Measurements from ENCODE around the gene POMZP3.
"Not testable (repeated sequence)": the region's sequence is repeated elsewhere in the genome, so short reads cannot be mapped to it uniquely, and the experiment has no call there.

The POMZP3 gene

GRCh38 chr7:76626989-76627642 lies at the start of gene POMZP3:
Gene POMZP3, minus strand, starts transcription at chr7:76627279. Its CDS starts 1,215 bp downstream, at chr7:76626064.
- DNase-seq: not testable (repeated sequence)

DNA sequence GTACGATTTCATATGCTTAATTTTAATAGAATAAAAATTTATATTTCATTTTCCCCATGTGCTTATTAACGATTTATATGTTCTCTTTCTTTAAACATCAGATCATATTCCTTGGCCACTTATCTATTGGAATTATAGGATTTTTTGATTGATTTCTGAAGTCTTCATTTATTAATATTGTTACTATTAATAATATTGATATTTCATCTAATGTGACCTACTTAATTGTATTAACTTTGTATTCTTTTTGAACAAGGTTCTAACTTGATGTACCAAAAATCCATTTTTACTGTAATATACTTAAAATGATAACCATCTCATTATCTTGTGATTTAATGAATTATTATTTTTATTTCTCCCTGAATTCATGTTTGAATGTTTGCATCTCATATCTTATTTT lies 48.7 kb upstream of the POMZP3 start:
- DNase-seq: not testable (repeated sequence)

GRCh38 chr7:76673346-76673745 lies 46.3 kb upstream of the POMZP3 start:
- DNase-seq: peak; percentile 54

DNA sequence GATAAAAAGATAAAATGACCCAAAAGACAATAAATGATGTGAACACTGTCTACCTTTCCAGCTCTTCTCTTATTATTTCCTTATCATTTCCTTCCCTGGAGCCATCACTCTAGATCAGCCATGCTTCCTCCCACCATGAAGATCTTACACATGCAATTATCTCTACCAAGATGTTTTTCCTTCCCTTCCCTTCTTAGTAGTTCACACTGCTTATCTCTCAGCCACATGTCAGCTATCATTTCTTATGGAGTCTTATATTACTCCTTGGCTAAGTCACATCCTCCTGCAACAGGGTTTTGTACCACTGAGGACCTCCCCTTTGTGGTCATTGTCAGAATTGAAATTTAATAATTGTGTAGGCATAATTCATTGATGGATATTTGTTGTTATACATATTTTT lies 32.1 kb upstream of the POMZP3 start:
- not testable (repeated sequence) for DNase-seq

GRCh38 chr7:76656425-76656824 lies 29.3 kb upstream of the POMZP3 start:
- DNase-seq: not testable (repeated sequence)

- DNase-seq: not testable (repeated sequence)
Observed at GRCh38 chr7:76642620-76643019, 15.5 kb upstream of the POMZP3 start.

- DNase-seq: not testable (repeated sequence)
Observed at GRCh38 chr7:76637061-76637691, 10.1 kb upstream of the POMZP3 start.

DNA sequence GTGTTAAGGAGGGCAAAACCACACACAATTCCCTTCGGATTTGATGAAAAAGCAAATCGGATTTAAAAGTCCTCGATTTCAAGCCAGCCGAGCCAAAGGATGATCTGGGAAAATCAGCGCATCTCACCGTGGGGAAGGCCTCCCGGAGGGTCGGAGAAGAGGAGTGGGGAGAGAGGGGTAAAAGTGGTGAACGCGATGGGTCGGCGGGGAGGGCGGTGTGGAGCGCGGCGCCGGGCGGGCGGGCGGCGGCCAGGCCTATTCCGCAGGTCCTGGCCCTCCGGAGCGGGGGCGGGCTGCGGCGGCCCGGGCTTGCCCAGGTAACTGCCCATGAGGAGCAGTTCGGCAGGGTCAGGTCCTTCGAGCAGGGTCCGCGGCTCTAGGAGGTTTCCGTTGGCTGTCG lies 498 bp downstream of the POMZP3 start:
- DNase-seq: not testable (repeated sequence)

GRCh38 chr7:76619439-76620190 lies 7.5 kb downstream of the POMZP3 start:
- DNase-seq: not testable (repeated sequence)

DNA sequence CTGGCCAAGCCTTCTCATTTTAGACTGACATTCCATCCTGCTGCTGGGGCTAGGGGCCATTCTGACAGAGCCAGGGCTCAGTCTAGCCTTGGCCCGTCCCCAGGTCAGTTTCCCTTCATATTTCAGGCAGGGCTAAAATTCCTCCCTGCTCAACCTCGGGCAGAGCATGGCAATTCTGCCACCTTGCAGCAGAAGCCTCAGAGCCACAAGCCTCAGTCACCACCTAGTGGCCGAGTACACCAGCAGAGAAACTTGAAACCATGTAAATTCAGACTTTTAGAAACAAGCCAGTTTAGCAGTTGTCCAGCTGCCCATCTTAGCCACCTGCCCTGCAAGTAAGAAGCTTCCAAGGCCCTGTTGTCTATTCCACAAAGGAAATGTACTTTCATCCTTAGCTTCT lies 13.3 kb downstream of the POMZP3 start:
- DNase-seq: not testable (repeated sequence)

GRCh38 chr7:76612232-76612631 lies 14.8 kb downstream of the POMZP3 start:
- not testable (repeated sequence) for DNase-seq

GRCh38 chr7:76609864-76610263 lies 17.2 kb downstream of the POMZP3 start:
- not testable (repeated sequence) for DNase-seq

- DNase-seq: not testable (repeated sequence)
Observed at GRCh38 chr7:76608469-76608868, 18.6 kb downstream of the POMZP3 start.

GRCh38 chr7:76606027-76606426 lies 21.1 kb downstream of the POMZP3 start:
- not testable (repeated sequence) for DNase-seq

- DNase-seq: not testable (repeated sequence)
Observed at GRCh38 chr7:76600650-76601049, 26.4 kb downstream of the POMZP3 start.

DNA sequence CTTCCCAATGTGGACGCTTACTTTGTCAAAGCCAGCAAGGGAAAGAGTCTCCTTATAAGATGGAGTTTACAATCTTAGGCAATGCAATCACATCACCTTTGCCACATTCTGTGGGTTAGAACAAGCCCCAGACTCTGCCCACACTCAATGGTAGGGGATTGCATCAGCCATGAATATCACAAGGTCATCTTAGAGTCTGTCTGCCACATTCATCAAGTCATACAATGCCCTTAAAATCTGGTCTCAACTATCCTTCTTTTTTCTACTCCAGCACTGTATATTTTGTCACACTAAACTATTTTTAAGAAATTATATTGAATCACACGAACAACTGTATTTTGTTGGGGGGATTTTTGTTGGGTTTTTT lies 27.0 kb downstream of the POMZP3 start:
- not testable (repeated sequence) for DNase-seq

DNA sequence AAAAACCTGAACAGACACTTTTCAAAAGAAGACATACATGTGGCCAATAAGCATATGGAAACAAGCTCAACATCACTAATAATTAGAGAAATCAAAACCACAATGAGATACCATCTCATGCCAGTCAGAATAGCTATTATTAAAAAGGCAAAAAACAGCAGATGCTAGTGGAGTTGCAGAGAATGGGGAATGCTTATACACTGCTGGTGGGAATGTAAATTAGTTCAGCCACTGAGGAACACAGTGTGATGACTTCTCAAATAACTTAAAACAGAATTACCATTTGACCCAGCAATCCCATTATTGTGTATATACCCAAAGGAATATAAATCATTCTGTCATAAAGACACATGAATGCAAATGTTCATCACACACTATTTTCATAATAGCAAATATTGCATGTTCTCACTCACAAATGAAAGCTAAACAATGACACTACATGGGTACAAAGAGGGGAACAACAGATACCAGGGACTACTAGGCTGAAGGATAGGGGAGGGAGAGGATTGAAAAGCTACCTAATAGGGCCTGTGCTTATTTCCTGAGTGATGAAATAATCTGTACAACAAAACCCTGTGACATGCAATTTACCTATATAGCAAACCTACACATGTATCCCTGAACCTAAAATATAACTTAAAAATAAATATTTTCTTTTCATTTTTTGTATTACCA lies 28.4 kb downstream of the POMZP3 start:
- not testable (repeated sequence) for DNase-seq

- DNase-seq: not testable (repeated sequence)
Observed at GRCh38 chr7:76597288-76597687, 29.8 kb downstream of the POMZP3 start.

DNA sequence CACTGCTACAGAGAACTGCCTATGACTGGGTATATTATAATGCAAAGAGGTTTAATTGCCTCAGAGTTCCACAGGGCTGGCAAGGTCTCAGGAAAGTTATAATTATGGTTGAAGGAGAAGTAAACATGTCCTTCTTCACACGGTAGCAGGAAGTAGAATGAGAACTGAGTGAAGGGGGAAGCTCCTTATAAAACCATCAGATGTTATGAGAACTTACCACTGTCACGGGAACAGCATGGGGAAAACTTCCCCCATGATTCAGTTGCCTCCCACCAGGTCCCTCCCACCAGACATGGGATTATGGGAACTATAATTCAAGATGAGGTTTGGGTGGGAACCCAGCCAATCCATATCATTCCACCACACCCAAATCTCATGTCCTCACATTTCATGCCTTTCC lies 34.4 kb downstream of the POMZP3 start:
- DNase-seq: not testable (repeated sequence)

GRCh38 chr7:76591602-76592304 lies 35.3 kb downstream of the POMZP3 start:
- not testable (repeated sequence) for DNase-seq

DNA sequence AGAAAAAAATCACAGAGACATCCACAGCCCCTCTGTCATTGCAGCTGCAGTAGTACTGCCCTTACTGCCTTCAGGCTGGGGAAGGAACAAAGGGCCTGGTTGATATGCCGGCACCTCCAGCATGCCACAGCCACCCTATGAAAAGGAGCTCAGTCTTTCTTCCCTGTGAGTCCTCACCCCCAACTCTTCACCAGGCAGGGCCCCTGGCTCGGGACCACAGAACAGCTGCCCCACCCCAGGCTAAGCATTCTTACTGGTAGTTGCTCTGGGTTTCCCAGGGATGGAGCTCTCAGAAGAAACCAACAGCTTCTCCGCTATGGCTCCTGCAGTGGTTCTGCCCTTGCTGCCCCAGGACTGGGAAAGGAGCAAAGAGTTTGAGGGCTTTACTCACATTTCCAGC lies 36.0 kb downstream of the POMZP3 start:
- DNase-seq: not testable (repeated sequence)

GRCh38 chr7:76588586-76588985 lies 38.5 kb downstream of the POMZP3 start:
- not testable (repeated sequence) for DNase-seq

All from NCI-H774 (cell line).